GM12801 (cell line): ENCODE measurements around the gene HOXC11.

Source experiments
- CTCF ChIP-seq: IDR thresholded peaks from one replicate; pipeline ENCODE4 v1.5.1; 2011; ENCODE audit warnings: control low read depth; ENCODE audit not compliant: insufficient read length; ENCODE audit errors: extremely low read depth

HOXC11 gene

DNA sequence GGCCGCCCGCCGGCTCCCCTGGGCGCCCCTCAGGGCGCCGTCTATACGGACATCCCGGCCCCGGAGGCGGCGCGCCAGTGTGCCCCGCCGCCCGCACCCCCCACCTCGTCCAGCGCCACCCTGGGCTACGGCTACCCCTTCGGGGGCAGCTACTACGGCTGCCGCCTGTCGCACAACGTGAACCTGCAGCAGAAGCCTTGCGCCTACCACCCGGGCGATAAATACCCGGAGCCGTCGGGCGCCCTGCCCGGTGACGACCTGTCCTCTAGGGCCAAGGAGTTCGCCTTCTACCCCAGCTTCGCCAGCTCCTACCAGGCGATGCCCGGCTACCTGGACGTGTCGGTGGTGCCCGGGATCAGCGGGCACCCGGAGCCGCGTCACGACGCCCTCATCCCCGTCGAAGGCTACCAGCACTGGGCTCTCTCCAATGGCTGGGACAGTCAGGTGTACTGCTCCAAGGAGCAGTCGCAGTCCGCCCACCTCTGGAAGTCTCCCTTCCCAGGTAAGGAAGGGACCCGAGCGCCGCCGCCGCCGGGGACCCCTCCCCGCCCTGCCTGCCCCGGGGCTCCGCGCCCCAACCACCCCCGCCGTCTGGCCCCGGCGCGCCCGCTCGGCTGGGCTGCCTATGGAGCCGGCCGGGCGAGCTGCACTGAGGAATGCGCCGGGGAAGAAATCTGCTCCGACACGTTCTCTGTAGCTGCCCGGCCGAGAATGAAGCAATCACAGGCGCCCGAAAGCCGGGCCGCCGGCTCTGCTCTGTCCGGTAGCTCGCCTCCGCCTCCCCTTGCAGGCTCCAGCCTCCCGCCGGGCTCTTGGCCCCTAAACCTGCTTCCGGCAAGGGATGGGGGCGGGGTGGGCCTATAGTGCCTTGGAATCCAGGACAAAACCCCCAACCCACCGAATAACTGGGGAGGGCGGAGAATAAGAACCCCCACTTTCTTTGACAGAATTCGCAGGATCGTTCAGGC is 33.5 kb upstream of the HOXC11 start:
- TF ChIP-seq CTCF = no peak

GRCh38 chr12:53940443-53941014 is 32.4 kb upstream of the HOXC11 start:
- TF ChIP-seq CTCF = no peak

- no peak for TF ChIP-seq CTCF
Observed at GRCh38 chr12:53941187-53941586, 31.7 kb upstream of the HOXC11 start.

DNA sequence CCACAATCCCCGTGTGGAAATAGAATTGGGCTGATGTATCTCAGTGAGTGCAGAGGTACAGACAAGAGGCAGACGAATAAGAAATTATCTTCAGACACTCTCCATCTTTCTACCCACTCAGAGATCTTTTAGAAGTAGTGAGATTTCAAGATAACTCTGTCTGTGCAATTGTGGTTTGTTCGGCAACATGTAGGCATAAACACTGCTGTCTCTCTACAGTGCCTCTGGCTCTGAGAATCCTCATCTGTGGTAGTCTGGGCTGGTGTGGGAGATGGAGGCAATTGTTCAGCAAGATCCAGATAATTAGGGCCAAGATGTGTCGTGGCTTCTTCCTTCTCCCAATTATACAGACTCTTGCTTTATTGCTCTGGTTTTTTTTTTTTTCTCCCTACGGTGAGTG is 31.2 kb upstream of the HOXC11 start:
- TF ChIP-seq CTCF = no peak

- no peak for TF ChIP-seq CTCF
Observed at GRCh38 chr12:53942467-53942997, 30.4 kb upstream of the HOXC11 start.

GRCh38 chr12:53944209-53944608 is 28.7 kb upstream of the HOXC11 start:
- TF ChIP-seq CTCF = no peak
